ENCODE results near the gene ADGRG3.

- TF ChIP-seq POLR2A (IDR thresholded peaks at IDR 0.05) (peak in 1 of 2 donors; percentile 37), CTCF (IDR thresholded peaks at IDR 0.05) (no peak)
Measured at GRCh38 chr16:57639172-57639887, 28.8 kb upstream of the ADGRG3 start.

Data from thyroid gland (tissue), 4 donors.